Loucy (cell line): ENCODE results near the gene RMRP.

Experiments
- CTCF ChIP-seq: fragments of 200-600 bp; sonication (generic); conservative IDR thresholded peaks from 2 replicates; pipeline ENCODE4 v1.5.1; 2014; ENCODE audit warnings: mild to moderate bottlenecking, antibody characterized with exemption, low read length
- EZH2phosphoT487 ChIP-seq: fragments of 200-600 bp; IDR thresholded peaks from 2 replicates; pipeline ENCODE4 v1.6.1; 2018; ENCODE audit warnings: antibody characterized with exemption, mild to moderate bottlenecking, moderate library complexity, borderline replicate concordance

- TF ChIP-seq CTCF (no peak), EZH2phosphoT487 (no peak)
These were observed 18.2 kb downstream of the RMRP start for GRCh38 chr9:35639631-35640030.
